GM18867 (cell line): Measurements from ENCODE around the gene ARFGAP1.

Experiments used
- ATAC-seq: cut with Tn5 transposase; IDR thresholded peaks from one replicate; pipeline ENCODE4 v1.9.1; 2021; ENCODE audit warnings: mild to moderate bottlenecking, moderate library complexity; ENCODE audit not compliant: unreplicated experiment

ARFGAP1 gene

GRCh38 chr20:63317601-63318291, 45.1 kb downstream of the ARFGAP1 start:
- no peak for ATAC-seq

GRCh38 chr20:63318391-63319163, 46.0 kb downstream of the ARFGAP1 start:
- no peak for ATAC-seq

- ATAC-seq: no peak
Observed at GRCh38 chr20:63319164-63320040, 46.8 kb downstream of the ARFGAP1 start.

- no peak for ATAC-seq
Observed at GRCh38 chr20:63320041-63320511, 47.5 kb downstream of the ARFGAP1 start.

- no peak for ATAC-seq
Observed at GRCh38 chr20:63320616-63321147, 48.1 kb downstream of the ARFGAP1 start.

- ATAC-seq: no peak
Observed at GRCh38 chr20:63321148-63321831, 48.7 kb downstream of the ARFGAP1 start.

- ATAC-seq: no peak
Observed at GRCh38 chr20:63322146-63322932, 49.7 kb downstream of the ARFGAP1 start.

GRCh38 chr20:63322933-63323273, 50.3 kb downstream of the ARFGAP1 start:
- no peak for ATAC-seq

GRCh38 chr20:63323357-63323981, 50.9 kb downstream of the ARFGAP1 start:
- no peak for ATAC-seq

- ATAC-seq: no peak
Observed at GRCh38 chr20:63325021-63325471, 52.4 kb downstream of the ARFGAP1 start.

- no peak for ATAC-seq
Observed at GRCh38 chr20:63325554-63326313, 53.1 kb downstream of the ARFGAP1 start.

GRCh38 chr20:63326314-63327230, 54.0 kb downstream of the ARFGAP1 start:
- ATAC-seq: no peak

GRCh38 chr20:63327231-63327745, 54.7 kb downstream of the ARFGAP1 start:
- no peak for ATAC-seq

- no peak for ATAC-seq
Observed at GRCh38 chr20:63328026-63328700, 55.5 kb downstream of the ARFGAP1 start.

- no peak for ATAC-seq
Observed at GRCh38 chr20:63328718-63329275, 56.2 kb downstream of the ARFGAP1 start.

- ATAC-seq: no peak
Observed at GRCh38 chr20:63329331-63330083, 56.9 kb downstream of the ARFGAP1 start.
